Activated B cell treated with CpG ODN at 0.5 μM for 24 hours (primary cell): ENCODE measurements around the gene RRAS. TPM values are rescaled to one million over a fixed set of nuclear protein-coding genes. Genes with fewer than 3 reads are reported as not detected.

Experiments
- ATAC-seq: fragments of 200-7000 bp; cut with Tn5 transposase; one replicate; pipeline ENCODE4 v1.10.0; 2021; ENCODE audit warnings: low read depth, mild to moderate bottlenecking, moderate library complexity
- CTCF ChIA-PET: fragments of 350-600 bp; sonication (Branson Sonifier 250); formaldehyde crosslinking; loops from one replicate; lab custom pipeline; 2021; ENCODE audit warnings: antibody characterized with exemption; lab: Charles Lee
- POLR2A ChIA-PET: fragments of 350-600 bp; sonication (Branson Sonifier 250); formaldehyde crosslinking; loops from one replicate; lab custom pipeline; 2021; ENCODE audit warnings: antibody characterized with exemption; lab: Charles Lee
- DNase-seq: peaks from one replicate; pipeline ENCODE4 v3.0.0; 2022
- H3K27ac Mint-ChIP-seq: one replicate; pipeline ENCODE4 v1.8.0; 2020; ENCODE audit warnings: mixed read lengths
- H3K27me3 Mint-ChIP-seq: one replicate; pipeline ENCODE4 v1.8.0; 2021; ENCODE audit warnings: mixed read lengths
- H3K36me3 Mint-ChIP-seq: one replicate; pipeline ENCODE4 v1.8.0; 2021; ENCODE audit warnings: low read depth, mixed read lengths
- H3K4me1 Mint-ChIP-seq: one replicate; pipeline ENCODE4 v1.8.0; 2021; ENCODE audit warnings: mixed read lengths
- H3K4me3 Mint-ChIP-seq: one replicate; pipeline ENCODE4 v1.8.0; 2020; ENCODE audit warnings: mild to moderate bottlenecking, mixed read lengths
- H3K9me3 Mint-ChIP-seq: one replicate; pipeline ENCODE4 v1.8.0; 2020; ENCODE audit warnings: mixed read lengths
- intact Hi-C: fragments of 100-400 bp; cut with micrococcal nuclease; formaldehyde crosslinking; loops from one replicate; pipeline ENCODE4 v1.15.1; 2024
- total RNA-seq: library from RNA; stranded (reverse); gene quantifications from 2 replicates; pipeline ENCODE4 v1.2.3, GENCODE V29; 2022
- TF ChIP-seq, protein P1 (sequence below): fragments of 200-600 bp; IDR thresholded peaks from one replicate; pipeline ENCODE4 v1.8.0; 2022; ENCODE audit warnings: antibody characterized with exemption, mild to moderate bottlenecking

RRAS gene
- total RNA-seq, 1 donor from 2014 or later = 5.1 TPM

DNA sequence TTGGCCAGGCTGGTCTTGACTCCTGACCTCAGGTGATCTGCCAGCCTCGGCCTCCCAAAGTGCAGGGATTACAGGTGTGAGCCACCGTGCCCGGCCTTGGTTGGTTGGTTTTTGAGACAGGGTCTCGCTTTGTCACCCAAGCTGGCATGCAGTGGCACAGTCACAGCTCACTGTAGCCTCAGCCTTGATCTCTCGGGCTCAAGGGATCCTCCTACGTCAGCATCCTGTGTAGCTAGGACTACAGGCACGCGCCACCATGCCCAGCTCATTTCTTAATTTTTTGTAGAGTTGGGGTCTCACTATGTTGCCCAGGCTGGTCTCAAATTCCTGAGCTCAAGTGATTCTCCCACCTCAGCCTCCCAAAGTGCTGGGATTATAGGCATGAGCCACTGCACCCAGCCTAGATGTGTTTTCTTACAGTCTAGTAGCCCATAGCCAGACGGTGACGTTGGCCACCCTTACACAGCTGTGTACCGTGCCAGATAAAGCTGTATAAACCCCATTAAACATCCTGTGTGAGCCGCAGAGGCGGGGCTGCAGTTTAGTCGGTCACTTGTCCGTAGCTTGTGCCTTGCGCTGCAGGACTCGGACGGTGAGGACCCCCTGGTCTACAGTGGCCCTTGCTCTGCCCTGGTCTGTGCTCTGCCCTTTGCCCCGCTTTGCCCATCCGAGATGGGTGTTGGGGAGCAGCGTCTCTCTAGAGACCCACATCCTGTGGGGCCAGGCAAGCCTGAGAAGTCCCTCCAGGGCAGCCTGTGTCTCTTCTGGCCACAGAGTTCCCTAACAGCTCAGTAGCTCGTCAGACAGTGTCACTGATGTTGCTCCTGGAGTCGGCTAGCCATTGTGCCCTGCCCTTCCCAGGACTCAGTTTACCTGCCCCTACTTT, 15.9 kb upstream of the RRAS start:
- ChIA-PET POLR2A (interaction anchor here (0.6 to 1.0 kb wide), 4 partner anchors 9 to 36 kb away, joined by 3 to 4 read pairs (median 4); partner anchors contain the start of gene SCAF1), CTCF (no interaction called here)
- TF ChIP-seq, protein P1, sequence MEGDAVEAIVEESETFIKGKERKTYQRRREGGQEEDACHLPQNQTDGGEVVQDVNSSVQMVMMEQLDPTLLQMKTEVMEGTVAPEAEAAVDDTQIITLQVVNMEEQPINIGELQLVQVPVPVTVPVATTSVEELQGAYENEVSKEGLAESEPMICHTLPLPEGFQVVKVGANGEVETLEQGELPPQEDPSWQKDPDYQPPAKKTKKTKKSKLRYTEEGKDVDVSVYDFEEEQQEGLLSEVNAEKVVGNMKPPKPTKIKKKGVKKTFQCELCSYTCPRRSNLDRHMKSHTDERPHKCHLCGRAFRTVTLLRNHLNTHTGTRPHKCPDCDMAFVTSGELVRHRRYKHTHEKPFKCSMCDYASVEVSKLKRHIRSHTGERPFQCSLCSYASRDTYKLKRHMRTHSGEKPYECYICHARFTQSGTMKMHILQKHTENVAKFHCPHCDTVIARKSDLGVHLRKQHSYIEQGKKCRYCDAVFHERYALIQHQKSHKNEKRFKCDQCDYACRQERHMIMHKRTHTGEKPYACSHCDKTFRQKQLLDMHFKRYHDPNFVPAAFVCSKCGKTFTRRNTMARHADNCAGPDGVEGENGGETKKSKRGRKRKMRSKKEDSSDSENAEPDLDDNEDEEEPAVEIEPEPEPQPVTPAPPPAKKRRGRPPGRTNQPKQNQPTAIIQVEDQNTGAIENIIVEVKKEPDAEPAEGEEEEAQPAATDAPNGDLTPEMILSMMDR = no peak
- DNase-seq (no peak), ATAC-seq (no peak)
- intact Hi-C loops = no loop called here
- Mint-ChIP-seq H3K36me3 (peaks cover 73% of the 10 kb centered on the region), H3K27me3 (no peaks in the 10 kb centered on the region), H3K9me3 (no peaks in the 10 kb centered on the region), H3K4me1 (no peaks in the 10 kb centered on the region), H3K4me3 (no peak overlapping the region), H3K27ac (no peak overlapping the region)

DNA sequence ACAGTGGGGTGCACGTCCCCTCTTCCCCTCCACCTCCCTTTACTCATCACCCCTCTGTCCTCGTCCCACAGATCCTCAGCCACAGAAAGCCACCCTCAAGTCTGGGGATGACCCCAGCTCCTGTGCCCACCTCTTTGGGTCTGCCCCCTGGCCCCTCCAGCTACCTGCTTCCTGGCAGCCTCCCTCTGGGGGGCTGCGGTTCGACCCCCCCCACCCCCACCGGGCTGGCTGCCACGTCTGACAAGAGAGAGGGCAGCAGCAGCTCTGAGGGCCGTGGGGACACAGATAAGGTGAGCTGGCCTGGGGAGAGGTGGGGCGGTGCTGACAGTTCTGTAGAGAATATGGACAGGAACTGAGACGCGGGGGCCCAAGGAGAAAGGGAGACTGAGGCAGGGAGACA, 14.6 kb upstream of the RRAS start:
- POLR2A ChIA-PET = interaction anchor here (0.5 kb wide), 1 partner anchor 31 kb away, joined by 11 read pairs; no protein-coding TSS in a partner anchor
- ATAC-seq = no peak
- intact Hi-C loops = no loop called here
- TF ChIP-seq, protein P1 = no peak
- no peak overlapping the region for H3K27ac Mint-ChIP-seq
- H3K27me3 Mint-ChIP-seq = no peaks in the 10 kb centered on the region
- DNase-seq = no peak
- H3K9me3 Mint-ChIP-seq = no peaks in the 10 kb centered on the region
- H3K4me3 Mint-ChIP-seq = no peak overlapping the region
- CTCF ChIA-PET = interaction anchor here (1.1 kb wide), 1 partner anchor 18 kb away, joined by 4 read pairs; no protein-coding TSS in a partner anchor
- peaks cover 70% of the 10 kb centered on the region for H3K36me3 Mint-ChIP-seq
- no peaks in the 10 kb centered on the region for H3K4me1 Mint-ChIP-seq

DNA sequence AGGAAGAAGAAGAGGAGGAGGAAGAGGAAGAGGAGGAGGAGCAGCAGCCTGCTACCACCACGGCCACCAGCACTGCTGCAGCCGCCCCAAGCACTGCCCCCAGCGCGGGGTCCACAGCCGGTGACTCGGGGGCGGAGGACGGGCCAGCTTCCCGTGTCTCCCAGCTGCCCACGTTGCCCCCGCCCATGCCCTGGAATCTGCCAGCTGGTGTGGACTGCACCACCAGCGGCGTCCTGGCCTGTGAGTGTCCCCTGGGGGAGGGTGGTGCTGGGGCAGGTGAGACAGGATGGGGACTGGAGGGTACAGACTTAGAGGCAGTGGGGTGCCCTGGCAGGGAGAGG, 13.5 kb upstream of the RRAS start:
- Mint-ChIP-seq H3K27ac (no peak overlapping the region), H3K4me1 (peaks cover 1% of the 10 kb centered on the region), H3K9me3 (no peaks in the 10 kb centered on the region), H3K36me3 (peaks cover 70% of the 10 kb centered on the region), H3K27me3 (no peaks in the 10 kb centered on the region), H3K4me3 (no peak overlapping the region)
- TF ChIP-seq, protein P1 = no peak
- POLR2A ChIA-PET = no interaction called here
- DNase-seq = no peak
- intact Hi-C loops = no loop called here
- CTCF ChIA-PET = interaction anchor here (1.1 kb wide), 1 partner anchor 19 kb away, joined by 4 read pairs; no protein-coding TSS in a partner anchor
- no peak for ATAC-seq

DNA sequence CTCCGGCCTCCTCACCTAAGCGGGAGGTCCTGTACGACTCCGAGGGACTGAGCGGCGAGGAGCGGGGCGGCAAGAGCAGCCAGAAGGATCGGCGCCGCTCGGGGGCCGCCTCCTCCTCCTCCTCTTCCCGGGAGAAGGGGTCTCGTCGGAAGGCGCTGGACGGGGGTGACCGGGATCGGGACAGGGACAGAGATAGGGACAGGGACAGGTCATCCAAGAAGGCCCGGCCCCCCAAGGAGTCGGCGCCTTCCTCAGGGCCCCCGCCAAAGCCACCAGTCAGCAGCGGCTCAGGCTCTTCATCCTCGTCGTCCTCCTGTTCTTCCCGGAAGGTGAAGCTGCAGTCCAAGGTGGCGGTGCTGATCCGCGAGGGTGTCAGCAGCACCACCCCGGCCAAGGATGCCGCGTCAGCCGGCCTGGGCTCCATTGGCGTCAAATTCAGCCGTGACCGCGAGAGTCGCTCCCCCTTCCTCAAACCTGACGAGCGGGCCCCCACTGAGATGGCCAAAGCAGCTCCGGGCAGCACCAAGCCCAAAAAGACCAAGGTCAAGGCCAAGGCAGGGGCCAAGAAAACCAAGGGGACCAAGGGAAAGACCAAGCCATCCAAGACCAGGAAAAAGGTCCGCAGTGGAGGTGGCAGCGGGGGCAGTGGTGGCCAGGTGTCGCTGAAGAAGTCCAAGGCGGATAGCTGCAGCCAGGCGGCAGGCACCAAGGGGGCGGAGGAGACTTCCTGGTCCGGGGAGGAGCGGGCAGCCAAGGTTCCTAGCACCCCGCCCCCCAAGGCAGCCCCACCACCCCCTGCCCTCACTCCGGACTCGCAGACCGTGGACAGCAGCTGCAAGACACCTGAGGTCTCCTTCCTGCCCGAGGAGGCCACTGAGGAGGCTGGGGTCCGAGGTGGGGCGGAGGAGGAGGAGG, 12.9 kb upstream of the RRAS start:
- Mint-ChIP-seq H3K4me3 (no peak overlapping the region), H3K9me3 (no peaks in the 10 kb centered on the region), H3K36me3 (peaks cover 71% of the 10 kb centered on the region), H3K27ac (no peak overlapping the region), H3K4me1 (peaks cover 1% of the 10 kb centered on the region), H3K27me3 (no peaks in the 10 kb centered on the region)
- POLR2A ChIA-PET = no interaction called here
- TF ChIP-seq, protein P1 = no peak
- no peak for ATAC-seq
- intact Hi-C loops = no loop called here
- CTCF ChIA-PET = no interaction called here
- DNase-seq = no peak
